ENCODE results near the gene GCK. TPM values are rescaled to one million over a fixed set of nuclear protein-coding genes. Genes with fewer than 3 reads are reported as not detected.

The GCK gene
- total and polyA plus RNA-seq, 3 donors from 2014 or later: 0.90 to 1.2 (median 0.94) TPM

DNA sequence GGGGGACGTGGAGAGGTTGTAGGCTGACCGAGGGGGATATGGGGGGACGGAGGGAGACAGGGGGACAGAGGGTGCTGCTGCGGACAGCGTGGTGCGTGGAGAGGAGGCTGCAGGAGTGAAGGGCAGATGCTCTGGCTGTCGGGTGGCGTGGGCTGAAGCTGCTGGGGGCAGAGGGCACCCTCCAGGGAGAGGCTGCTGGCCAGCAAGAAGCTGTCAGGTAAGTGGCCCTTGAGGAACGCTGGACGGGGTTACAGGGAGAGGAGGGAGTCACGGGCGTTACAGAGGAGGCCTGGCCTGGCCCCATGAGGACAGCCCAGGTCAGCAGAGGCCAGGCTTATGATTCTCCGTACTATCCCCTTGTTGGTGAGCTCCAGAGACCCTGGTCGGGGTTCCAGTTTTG is 38.7 kb upstream of the GCK start:
- WGBS, 2 donors: 81 to 86% methylated on average over 13 to 14 of the region's 14 CpGs
- Histone ChIP-seq H3K36me3 (ENCODE audit: low read depth, missing control alignments) (no peaks in the 10 kb centered on the region), H3K27me3 (no peaks in the 10 kb centered on the region), H3K9me3 (no peaks in the 10 kb centered on the region), H3K4me3 (no peak overlapping the region), H3K4me1 (no peaks in the 10 kb centered on the region), H3K27ac (no peak overlapping the region)
- TF ChIP-seq, protein P1, sequence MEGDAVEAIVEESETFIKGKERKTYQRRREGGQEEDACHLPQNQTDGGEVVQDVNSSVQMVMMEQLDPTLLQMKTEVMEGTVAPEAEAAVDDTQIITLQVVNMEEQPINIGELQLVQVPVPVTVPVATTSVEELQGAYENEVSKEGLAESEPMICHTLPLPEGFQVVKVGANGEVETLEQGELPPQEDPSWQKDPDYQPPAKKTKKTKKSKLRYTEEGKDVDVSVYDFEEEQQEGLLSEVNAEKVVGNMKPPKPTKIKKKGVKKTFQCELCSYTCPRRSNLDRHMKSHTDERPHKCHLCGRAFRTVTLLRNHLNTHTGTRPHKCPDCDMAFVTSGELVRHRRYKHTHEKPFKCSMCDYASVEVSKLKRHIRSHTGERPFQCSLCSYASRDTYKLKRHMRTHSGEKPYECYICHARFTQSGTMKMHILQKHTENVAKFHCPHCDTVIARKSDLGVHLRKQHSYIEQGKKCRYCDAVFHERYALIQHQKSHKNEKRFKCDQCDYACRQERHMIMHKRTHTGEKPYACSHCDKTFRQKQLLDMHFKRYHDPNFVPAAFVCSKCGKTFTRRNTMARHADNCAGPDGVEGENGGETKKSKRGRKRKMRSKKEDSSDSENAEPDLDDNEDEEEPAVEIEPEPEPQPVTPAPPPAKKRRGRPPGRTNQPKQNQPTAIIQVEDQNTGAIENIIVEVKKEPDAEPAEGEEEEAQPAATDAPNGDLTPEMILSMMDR (IDR thresholded peaks at IDR 0.05): no peak
- no peak for TF ChIP-seq POLR2A (IDR thresholded peaks at IDR 0.05)
- DNase-seq: no peak
- intact Hi-C loops (cut with DNase I; ENCODE audit: low total_unique reads): no loop called here

DNA sequence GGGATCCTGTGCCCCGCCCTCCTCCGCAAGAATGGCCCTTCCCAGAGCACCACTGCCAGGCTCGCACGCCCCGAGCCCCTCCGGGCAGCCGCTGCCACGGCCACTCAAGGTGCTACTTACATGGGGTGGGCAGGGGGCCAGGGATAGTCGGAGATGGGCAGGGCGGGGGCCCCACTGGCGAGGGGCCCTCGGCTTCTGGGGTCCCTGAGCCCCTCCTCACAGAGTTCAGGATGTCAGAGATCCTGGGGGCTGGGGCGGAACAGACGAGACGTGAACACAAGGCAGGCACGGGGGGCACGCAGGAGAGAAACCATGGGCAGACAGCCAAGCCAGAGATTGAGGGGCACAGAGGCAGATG is 37.1 kb upstream of the GCK start:
- Histone ChIP-seq H3K4me3 (no peak overlapping the region), H3K27me3 (no peaks in the 10 kb centered on the region), H3K27ac (no peak overlapping the region), H3K9me3 (no peaks in the 10 kb centered on the region), H3K4me1 (no peaks in the 10 kb centered on the region), H3K36me3 (ENCODE audit: low read depth, missing control alignments) (no peaks in the 10 kb centered on the region)
- WGBS, 2 donors: 55 to 60% methylated on average over 8 to 17 of the region's 17 CpGs
- intact Hi-C loops (cut with DNase I; ENCODE audit: low total_unique reads): no loop called here
- DNase-seq: no peak
- no peak for TF ChIP-seq POLR2A (IDR thresholded peaks at IDR 0.05)
- TF ChIP-seq, protein P1 (IDR thresholded peaks at IDR 0.05): no peak

DNA sequence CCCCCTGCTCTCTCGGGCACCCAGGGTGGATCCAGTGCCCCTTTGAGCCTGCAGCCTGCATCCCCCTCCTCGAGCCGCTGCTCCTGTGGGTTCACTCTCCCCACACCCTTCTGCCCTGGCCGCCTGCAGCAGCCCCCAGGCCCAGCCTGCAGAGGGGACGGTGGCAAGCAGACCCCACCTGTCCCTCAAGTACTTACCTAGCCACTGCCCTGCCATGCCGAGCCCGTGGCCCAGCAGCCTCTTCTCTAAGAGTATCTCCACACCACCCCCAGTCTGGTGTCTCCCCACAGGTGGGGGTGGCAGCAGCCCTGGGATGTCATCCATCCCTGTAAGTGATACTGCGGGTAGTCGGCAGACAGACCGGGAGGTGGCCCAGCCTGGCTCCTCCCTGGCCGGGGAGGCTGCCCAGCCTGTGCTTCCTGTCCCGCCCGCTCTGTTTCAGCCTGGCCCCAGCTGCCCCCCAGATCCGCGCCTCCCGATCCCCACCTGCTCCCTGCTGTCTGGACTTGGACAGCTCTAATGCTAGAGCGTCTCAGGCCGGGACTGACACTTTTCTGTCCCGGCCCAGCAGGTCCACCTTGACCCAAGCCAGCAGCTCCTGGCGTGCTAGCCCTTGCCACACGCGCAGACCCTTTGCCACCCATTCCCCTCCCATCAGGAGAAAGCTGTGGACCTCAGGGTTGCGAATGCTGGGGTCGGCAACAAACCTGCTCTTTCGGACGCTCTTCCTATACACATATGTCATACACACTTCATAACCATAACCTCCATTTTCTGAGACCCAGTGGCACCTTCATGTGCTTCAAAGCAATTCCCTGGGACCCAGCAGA is 36.5 kb upstream of the GCK start:
- H3K27me3 ChIP-seq: no peaks in the 10 kb centered on the region
- H3K36me3 ChIP-seq (ENCODE audit: low read depth, missing control alignments): no peaks in the 10 kb centered on the region
- H3K9me3 ChIP-seq: no peaks in the 10 kb centered on the region
- TF ChIP-seq, protein P1 (IDR thresholded peaks at IDR 0.05): no peak
- no peak for TF ChIP-seq POLR2A (IDR thresholded peaks at IDR 0.05)
- no peak for DNase-seq
- H3K4me1 ChIP-seq: no peaks in the 10 kb centered on the region
- 72 to 73% methylated on average over 26 of the region's 26 CpGs for WGBS, 2 donors
- intact Hi-C loops (cut with DNase I; ENCODE audit: low total_unique reads): no loop called here
- H3K4me3 ChIP-seq: no peak overlapping the region
- no peak overlapping the region for H3K27ac ChIP-seq

DNA sequence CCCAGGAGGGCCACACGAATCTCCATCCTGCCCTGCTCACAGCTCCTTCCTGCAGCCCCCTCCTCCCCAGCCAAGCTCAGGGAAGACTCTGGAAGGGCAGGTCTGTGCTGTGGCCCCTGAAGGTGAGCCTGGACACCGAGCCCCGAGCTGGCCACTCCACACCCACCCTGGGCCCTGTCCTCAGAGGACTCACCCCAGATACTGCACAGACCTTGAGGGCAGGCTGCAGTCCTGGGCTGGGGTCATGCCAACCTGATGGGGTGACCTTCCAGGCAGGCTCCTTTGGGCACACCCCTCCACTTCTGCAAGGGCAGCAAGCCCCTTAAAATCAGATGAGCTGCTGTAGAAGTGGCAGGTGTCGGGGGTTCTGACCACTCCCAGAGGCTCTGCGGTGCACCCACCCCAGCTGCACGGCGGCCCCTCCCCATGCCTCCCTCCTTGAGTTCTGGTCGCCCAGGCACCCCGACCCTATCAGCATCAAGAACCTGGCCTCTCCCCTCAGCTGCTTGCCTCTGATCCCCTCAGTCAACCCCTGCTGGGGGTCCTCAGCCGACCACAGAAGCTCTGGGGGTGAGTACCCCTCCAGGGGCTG is 35.8 kb upstream of the GCK start:
- no peaks in the 10 kb centered on the region for H3K27me3 ChIP-seq
- no peak overlapping the region for H3K27ac ChIP-seq
- no peaks in the 10 kb centered on the region for H3K36me3 ChIP-seq (ENCODE audit: low read depth, missing control alignments)
- DNase-seq: no peak
- no peak overlapping the region for H3K4me3 ChIP-seq
- WGBS, 2 donors: 71 to 74% methylated on average over 9 to 10 of the region's 10 CpGs
- H3K9me3 ChIP-seq: no peaks in the 10 kb centered on the region
- no peak for TF ChIP-seq POLR2A (IDR thresholded peaks at IDR 0.05)
- intact Hi-C loops (cut with DNase I; ENCODE audit: low total_unique reads): no loop called here
- H3K4me1 ChIP-seq: no peaks in the 10 kb centered on the region

DNA sequence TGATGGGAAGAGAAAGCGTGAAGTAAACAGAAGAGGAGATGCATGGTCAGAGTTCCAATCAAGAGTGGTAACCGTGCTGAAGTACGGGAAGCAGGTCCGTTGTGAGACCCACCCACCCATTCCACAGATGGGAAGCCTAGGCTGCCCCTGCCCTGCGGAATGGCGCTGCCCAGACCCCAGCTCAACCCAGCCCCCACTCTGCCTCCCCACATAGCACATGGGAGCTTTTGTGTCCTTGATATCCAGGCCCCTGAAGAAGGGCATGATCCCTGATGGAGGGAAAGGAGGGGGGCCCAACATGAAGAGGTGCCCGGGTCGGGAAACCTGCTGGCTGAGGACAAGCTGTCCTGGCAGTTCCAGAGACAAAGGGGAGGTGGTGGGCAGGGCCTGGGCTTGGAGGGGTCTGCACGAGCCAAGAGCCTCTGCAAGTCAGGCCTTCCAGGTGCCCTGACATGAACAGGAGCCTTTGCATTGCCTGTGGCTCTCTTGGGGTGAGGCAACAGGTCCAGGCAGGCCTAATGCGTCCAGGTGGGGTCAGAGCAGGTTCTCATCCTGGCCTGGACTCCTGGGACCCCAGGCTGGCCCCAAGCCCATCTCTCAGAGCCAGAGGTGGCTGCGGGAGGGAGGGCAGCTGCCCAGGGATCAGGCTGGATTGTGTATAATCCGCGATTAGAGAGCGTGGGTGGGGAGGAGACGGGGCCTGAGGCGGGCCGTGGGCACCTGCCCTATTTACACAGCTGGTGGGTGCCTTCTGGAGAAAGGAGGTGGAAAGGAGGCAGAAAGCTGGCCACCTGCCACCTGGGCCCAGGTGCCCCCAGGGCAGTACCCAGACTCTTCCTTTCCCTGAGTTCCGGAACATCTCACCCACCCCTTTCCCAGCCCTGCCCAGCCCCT is 35.1 kb upstream of the GCK start:
- Histone ChIP-seq H3K36me3 (ENCODE audit: low read depth, missing control alignments) (no peaks in the 10 kb centered on the region), H3K4me3 (no peak overlapping the region), H3K27ac (no peak overlapping the region), H3K4me1 (no peaks in the 10 kb centered on the region), H3K9me3 (no peaks in the 10 kb centered on the region), H3K27me3 (no peaks in the 10 kb centered on the region)
- intact Hi-C loops (cut with DNase I; ENCODE audit: low total_unique reads): no loop called here
- 71 to 82% methylated on average over 17 to 18 of the region's 18 CpGs for WGBS, 2 donors
- no peak for DNase-seq
- TF ChIP-seq, protein P1 (IDR thresholded peaks at IDR 0.05): no peak
- TF ChIP-seq POLR2A (IDR thresholded peaks at IDR 0.05): no peak
